Nephron progenitor cell (in vitro differentiated cells): ENCODE measurements around the gene CP.
A peak's percentile ranks its signal among the peaks of the same experiment; 100 is the strongest.
"Not testable (repeated sequence)": the region's sequence is repeated elsewhere in the genome, so short reads cannot be mapped to it uniquely, and the experiment has no call there.

Experiments used
- DNase-seq: peaks from one replicate; pipeline ENCODE4 v3.0.0; 2021
- H3K27ac Mint-ChIP-seq: 2 replicates; pipeline ENCODE4 v1.8.0; 2021; ENCODE audit warnings: mild to moderate bottlenecking, moderate library complexity, mixed read lengths
- H3K27me3 Mint-ChIP-seq: 2 replicates; pipeline ENCODE4 v1.8.0; 2021; ENCODE audit warnings: mild to moderate bottlenecking, low read depth, mixed read lengths; ENCODE audit not compliant: poor library complexity
- H3K36me3 Mint-ChIP-seq: 2 replicates; pipeline ENCODE4 v1.8.0; 2021; ENCODE audit warnings: low read depth, mixed read lengths
- H3K4me1 Mint-ChIP-seq: 2 replicates; pipeline ENCODE4 v1.8.0; 2021; ENCODE audit warnings: mixed read lengths
- H3K4me3 Mint-ChIP-seq: 2 replicates; pipeline ENCODE4 v1.8.0; 2021; ENCODE audit warnings: mild to moderate bottlenecking, moderate library complexity, mixed read lengths
- H3K9me3 Mint-ChIP-seq: 2 replicates; pipeline ENCODE4 v1.8.0; 2021; ENCODE audit warnings: mild to moderate bottlenecking, moderate library complexity, mixed read lengths
- TF ChIP-seq, protein P1 (sequence below): fragments of 200-600 bp; sonication (generic); IDR thresholded peaks from 2 replicates; pipeline ENCODE4 v1.5.0; 2021; ENCODE audit warnings: antibody characterized with exemption

Gene CP

GRCh38 chr3:149224736-149225594, 3.3 kb upstream of the CP start:
- Mint-ChIP-seq H3K9me3 (no peaks in the 10 kb centered on the region), H3K4me3 (no peak overlapping the region), H3K27ac (peak overlapping the region; percentile 55), H3K4me1 (peaks cover 13% of the 10 kb centered on the region), H3K36me3 (no peaks in the 10 kb centered on the region), H3K27me3 (no peaks in the 10 kb centered on the region)
- DNase-seq: no peak
- TF ChIP-seq, protein P1, sequence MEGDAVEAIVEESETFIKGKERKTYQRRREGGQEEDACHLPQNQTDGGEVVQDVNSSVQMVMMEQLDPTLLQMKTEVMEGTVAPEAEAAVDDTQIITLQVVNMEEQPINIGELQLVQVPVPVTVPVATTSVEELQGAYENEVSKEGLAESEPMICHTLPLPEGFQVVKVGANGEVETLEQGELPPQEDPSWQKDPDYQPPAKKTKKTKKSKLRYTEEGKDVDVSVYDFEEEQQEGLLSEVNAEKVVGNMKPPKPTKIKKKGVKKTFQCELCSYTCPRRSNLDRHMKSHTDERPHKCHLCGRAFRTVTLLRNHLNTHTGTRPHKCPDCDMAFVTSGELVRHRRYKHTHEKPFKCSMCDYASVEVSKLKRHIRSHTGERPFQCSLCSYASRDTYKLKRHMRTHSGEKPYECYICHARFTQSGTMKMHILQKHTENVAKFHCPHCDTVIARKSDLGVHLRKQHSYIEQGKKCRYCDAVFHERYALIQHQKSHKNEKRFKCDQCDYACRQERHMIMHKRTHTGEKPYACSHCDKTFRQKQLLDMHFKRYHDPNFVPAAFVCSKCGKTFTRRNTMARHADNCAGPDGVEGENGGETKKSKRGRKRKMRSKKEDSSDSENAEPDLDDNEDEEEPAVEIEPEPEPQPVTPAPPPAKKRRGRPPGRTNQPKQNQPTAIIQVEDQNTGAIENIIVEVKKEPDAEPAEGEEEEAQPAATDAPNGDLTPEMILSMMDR: no peak

GRCh38 chr3:149223461-149223820, 1.8 kb upstream of the CP start:
- TF ChIP-seq, protein P1: no peak
- peaks cover 13% of the 10 kb centered on the region for H3K4me1 Mint-ChIP-seq

DNA sequence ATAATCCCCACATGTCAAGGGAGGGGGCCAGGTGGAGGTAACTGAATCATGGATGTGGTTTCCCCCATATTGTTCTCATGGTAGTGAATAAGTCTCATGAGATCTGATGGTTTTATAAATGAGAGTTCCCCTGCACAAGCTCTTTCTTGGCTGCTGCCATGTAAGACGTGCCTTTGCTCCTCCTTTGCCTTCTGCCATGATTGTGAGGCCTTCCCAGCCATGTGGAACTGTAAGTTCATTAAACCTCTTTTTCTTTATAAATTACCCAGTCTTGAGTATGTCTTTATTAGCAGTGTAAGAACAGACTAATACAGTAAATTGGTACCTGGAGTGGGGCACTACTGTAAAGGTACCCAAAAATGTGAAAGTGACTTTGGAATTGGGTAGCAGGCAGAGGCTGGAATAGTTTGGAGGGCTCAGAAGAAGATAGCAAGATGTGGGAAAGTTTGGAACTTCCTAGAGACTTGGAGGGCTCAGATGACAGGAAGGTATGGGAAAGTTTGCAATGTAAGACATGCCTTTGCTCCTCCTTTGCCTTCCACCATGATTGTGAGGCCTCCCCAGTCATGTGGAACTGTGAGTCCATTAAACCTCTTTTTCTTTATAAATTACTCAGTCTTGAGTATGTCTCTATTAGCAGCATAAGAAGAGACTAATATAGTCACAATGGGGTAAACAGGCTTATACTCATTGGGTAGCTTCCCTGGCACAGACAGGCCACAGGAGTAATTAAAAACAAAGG, 2.1 kb downstream of the CP start:
- not testable (repeated sequence) for DNase-seq, H3K9me3 Mint-ChIP-seq, H3K4me3 Mint-ChIP-seq, H3K36me3 Mint-ChIP-seq, H3K27ac Mint-ChIP-seq, H3K27me3 Mint-ChIP-seq
- H3K4me1 Mint-ChIP-seq: peaks cover 19% of the 10 kb centered on the region

More at GRCh38 chr3:149223461-149223820, 1.8 kb upstream of the CP start:
- Mint-ChIP-seq H3K4me3 (no peak overlapping the region), H3K9me3 (peaks cover 5% of the 10 kb centered on the region), H3K36me3 (no peaks in the 10 kb centered on the region), H3K27ac (no peak overlapping the region), H3K27me3 (no peaks in the 10 kb centered on the region)
- DNase-seq: no peak

DNA sequence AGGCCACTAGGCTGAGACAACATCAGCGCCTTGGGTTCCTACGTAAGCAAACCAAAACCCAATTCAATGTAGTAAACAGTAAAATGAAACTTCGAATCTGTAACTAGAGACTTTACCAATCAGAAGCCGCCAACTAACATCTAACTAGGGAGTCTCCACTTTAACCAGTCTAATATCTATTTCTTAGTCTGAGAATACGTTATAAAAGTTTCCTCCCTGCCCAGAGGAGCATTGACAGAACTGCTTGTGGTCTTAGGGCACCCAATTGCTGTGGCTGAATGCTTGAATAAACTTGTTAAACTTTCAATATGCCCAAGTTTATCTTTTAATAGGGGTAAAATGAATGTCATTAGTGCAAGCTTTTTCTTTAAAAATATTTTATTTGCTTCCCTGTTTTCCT, 4.3 kb downstream of the CP start:
- Mint-ChIP-seq H3K9me3 (peaks cover 5% of the 10 kb centered on the region), H3K4me1 (peaks cover 20% of the 10 kb centered on the region), H3K27ac (no peak overlapping the region), H3K36me3 (no peaks in the 10 kb centered on the region), H3K27me3 (peaks cover 5% of the 10 kb centered on the region), H3K4me3 (no peak overlapping the region)
- DNase-seq: no peak
- TF ChIP-seq, protein P1: no peak

DNA sequence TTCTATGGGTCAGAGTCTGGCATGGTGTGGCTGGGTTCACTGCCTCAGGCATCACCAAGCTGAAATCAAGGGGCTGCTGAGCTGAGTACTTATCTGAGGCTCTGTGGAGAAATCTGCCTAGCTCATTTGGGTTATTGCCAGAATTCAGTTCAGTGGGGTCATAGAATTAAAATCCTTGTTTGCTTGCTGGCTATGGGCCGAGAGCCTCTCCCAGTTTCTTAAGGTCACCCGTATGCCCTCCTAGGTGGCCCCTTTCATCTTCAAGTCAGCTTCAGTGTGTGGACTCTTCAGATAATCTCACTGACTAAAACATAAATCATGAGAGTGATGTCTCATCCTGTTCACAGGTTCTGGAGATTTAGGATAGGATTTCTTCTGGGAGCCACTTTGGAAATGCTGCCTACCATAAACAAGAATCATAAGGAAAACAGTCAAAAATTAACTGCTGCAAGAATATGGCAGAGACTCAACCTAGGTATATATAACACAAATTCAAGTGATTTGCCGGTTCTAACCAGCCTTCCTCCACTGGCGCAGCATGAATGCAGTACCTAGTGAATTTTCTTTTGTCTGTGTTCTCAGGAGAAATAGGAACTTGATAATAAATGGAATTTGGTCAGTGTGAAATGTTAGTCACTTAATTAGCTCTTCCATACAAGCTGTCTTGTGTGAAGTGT, 5.3 kb downstream of the CP start:
- TF ChIP-seq, protein P1: no peak
- no peak for DNase-seq
- peaks cover 20% of the 10 kb centered on the region for H3K4me1 Mint-ChIP-seq
- H3K27ac Mint-ChIP-seq: no peak overlapping the region
- H3K9me3 Mint-ChIP-seq: peaks cover 5% of the 10 kb centered on the region
- H3K27me3 Mint-ChIP-seq: peaks cover 5% of the 10 kb centered on the region
- no peaks in the 10 kb centered on the region for H3K36me3 Mint-ChIP-seq
- H3K4me3 Mint-ChIP-seq: no peak overlapping the region

DNA sequence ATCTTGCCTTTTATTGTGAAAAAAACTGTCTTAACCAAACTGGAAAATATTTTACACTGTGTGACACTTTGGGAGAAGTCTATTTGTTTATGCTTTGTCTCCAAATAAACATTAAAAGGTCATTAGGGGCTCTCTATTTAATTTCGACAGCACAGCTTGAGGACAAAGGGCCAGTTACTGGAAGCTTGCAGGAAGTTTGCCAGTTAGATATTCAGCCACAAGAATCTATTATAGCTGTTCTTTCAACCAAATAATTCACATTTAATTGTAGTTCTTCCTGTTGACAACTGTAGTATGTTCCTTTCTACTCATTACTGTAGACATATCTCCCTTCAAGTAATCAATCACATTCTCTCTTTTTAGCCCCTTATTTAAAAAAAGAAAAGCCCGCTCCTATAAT, 6.1 kb downstream of the CP start:
- Mint-ChIP-seq H3K4me1 (peaks cover 20% of the 10 kb centered on the region), H3K36me3 (no peaks in the 10 kb centered on the region), H3K4me3 (no peak overlapping the region), H3K27me3 (peaks cover 5% of the 10 kb centered on the region), H3K27ac (no peak overlapping the region), H3K9me3 (peaks cover 5% of the 10 kb centered on the region)
- TF ChIP-seq, protein P1: no peak
- DNase-seq: no peak
